HG03342 (cell line): ENCODE results near the gene TBC1D28.
"Not testable (repeated sequence)": the region's sequence is repeated elsewhere in the genome, so short reads cannot be mapped to it uniquely, and the experiment has no call there.

Experiments used
- ATAC-seq: cut with Tn5 transposase; IDR thresholded peaks from one replicate; pipeline ENCODE4 v1.9.1; 2021; ENCODE audit warnings: mild to moderate bottlenecking, moderate library complexity; ENCODE audit not compliant: unreplicated experiment

The TBC1D28 gene

DNA sequence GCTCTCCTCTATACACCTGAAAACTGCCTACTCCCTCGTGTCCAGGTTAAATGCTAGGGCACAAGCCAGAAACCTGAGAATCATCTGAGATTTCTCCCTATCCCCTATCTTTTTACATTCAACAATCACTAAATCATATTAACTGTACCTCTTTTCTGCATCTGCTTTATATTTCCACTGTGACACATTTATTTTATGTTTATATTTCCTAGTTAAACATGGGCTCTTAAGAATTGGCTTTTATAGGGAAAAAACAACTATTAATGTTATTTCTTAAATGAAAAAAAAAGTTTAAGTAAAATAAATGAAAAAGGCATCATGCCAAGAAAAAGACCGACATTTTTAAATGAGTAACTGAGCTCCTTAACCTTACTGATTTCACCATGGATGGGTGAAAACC, 26.6 kb downstream of the TBC1D28 start:
- ATAC-seq, result not testable (repeated sequence)

DNA sequence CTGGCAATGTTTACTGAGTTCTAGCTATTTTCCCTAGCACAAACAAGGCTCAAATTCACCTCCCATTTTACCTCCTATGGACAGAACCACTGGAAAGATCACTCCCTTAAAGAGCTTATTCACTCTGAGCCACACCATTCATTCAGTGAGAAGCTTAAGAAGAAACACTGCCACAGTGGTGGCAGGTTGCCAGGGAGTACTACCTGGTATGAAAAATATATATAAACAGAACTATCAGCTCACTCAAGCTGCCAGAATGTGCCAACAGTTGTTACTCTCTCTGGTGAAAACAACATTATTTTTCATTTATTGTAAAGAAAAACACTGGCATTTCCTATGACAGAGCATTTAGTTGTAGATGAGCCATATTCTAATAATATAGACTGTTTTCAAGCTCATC, 31.2 kb downstream of the TBC1D28 start:
- not testable (repeated sequence) for ATAC-seq

- ATAC-seq, result not testable (repeated sequence)
These were observed 51.1 kb downstream of the TBC1D28 start for GRCh38 chr17:18593138-18593537.
